Fibroblast of skin of abdomen (primary cell): Measurements from ENCODE around the gene MYO1F.
"Not testable (repeated sequence)": the region's sequence is repeated elsewhere in the genome, so short reads cannot be mapped to it uniquely, and the experiment has no call there.

ENCODE experiments used
- DNase-seq: peaks from one replicate; pipeline ENCODE4 v3.0.0-alpha.2; 2013

MYO1F gene

DNA sequence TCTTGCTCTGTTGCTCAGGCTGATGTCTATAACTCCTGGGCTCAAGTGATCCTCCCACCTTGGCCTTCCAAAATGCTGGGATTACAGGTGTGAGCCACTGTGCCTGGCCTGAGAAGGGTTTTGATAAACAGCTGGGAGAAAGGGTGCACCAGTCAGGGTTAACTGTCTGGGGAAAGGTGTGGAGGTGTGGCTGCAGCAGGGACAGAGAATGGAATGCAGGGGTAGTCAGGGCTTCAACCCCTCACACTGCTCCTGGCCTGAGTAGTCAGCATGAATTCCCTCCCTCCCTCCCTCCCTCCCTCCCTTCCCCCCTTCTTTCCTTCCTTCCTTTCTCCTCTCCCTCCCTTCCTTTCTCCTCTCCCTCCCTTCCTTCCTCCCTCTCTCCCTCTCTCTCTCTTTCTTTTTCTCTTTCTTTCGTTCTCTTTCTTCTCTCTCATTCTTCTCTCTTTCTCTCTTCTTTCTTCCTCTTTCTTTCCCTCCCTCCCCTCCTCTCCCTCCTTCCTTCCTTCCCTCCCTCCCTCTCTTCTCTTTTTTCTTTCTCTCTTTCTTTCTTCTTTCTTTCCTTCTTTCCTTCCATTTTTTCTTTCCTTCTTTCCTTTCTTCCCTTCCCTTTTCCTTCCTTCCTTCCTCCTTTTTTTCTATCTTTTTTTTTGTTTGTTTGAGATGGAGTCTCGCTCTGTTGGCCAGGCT is 16.0 kb downstream of the MYO1F start:
- DNase-seq = no peak

DNA sequence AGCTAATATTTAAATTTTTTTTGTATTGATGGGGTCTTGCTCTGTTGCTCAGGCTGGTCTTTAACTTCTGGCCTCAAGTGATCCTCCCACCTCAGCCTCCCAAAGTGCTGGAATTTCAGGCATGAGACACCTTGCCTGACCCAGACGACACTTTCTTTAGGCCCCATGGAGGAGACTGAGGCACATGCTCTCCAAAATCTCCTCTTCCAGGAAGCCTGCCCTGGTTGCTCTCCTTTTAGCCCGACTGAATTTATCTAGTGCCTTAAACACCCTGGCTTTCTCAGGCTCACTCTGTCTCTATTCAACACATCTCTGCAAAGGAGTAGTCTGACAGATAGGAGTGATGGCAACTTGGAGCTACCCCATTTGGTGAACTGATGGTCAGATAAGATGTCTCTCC is 18.9 kb downstream of the MYO1F start:
- DNase-seq = no peak

DNA sequence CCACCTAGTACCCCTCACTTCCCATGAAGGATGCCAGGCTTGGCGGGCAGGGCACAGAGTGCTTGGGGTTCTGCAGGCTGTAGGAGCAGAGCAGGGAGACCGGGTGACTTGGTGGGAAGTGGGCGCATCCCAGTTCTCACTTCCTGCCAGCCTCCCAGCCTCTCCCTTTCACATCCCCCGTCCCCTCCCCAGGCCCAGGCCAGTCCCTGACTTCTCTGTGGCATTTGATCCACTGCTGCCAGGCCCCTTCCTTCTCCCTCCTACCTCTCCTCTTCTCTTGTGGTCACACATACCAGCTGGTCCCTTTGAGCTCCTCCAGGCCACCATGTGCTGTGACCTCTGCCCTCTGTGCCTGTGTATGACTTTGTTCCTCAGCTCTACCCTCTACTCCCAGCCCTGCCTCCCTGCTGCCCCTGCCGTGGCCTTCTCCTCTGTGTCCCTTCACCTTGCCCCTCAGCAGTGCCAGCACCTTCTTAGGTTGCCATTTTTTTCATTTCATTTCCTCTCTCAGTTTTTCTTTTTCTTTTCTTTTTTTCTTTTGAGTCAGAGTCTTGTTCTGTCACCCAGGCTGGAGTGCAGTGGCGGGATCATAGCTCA is 19.5 kb downstream of the MYO1F start:
- no peak for DNase-seq

DNA sequence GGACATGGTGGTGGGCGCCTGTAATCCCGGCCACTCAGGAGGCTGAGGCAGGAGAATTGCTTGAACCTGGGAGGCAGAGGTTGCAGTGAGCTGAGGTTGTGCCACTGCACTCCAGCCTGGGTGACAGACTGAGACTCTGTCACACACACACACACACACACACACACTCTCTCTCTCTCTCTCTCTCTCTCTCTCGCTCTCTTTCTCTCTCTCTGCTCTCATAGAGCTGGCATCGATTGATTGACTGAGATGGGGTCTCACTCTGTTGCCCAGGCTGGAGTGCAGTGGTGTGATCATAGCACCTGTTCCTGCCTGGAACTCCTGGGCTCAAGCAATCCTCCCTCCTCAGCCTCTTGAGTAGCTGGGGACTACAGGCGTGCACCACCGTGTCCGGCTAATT is 23.5 kb downstream of the MYO1F start:
- DNase-seq = not testable (repeated sequence)

DNA sequence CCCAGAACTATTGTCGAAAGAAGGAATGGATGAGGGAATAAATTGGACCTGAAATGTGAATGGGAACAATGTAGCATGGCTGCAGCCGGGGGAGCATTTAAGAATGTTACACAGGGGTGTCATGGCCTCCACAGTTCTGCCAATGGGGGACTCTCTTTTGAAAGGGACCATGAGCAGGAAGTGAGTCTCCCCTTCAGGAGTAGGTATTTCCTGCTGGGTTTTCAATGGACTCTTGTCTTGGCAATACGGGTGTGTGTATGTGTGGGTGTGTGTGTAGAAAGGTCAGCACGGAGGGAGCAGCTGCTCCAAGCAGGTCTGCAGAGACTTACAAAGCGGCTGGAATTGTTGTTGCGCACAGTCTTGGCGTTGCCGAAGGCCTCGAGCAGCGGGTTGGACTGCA is 24.4 kb downstream of the MYO1F start:
- DNase-seq = peak; percentile 14

DNA sequence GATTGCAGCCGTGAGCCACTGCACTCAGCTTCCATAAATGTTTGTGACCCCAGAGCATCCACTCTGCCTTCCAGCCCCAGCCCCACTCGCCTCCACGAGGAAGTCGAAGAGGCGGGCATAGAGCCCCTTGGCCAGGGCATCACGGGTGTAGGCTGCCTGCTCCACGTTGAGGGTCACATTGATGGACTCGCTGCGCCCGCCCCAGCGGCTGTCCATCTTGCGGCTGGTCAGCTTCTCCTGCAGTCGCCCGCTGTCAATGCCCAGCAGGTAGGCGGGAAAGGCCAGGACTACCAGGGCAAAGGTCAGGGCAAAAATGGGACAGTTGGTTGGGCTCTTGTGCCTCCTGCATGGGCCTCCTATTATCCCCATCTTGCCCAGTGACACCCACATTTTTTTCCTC is 27.2 kb downstream of the MYO1F start:
- no peak for DNase-seq

DNA sequence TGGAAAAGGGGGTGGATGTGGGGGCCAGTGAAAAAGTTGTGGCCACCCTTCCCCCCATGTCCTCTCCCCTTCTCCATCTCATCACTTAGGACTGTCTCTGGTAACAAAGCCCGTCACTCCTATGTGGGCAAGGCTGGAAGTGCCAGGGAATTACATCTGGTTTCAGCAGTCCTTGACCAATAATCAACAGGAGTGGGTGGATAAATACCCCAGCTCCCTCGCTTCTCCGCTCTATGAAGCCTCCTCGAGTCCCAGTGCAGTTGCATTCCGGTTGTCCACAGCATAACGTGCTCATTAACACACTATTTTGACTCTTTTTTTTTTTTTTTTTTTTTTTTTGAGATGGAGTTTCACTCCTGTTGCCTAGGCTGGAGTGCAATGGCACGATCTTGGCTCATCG is 31.5 kb downstream of the MYO1F start:
- DNase-seq = no peak

DNA sequence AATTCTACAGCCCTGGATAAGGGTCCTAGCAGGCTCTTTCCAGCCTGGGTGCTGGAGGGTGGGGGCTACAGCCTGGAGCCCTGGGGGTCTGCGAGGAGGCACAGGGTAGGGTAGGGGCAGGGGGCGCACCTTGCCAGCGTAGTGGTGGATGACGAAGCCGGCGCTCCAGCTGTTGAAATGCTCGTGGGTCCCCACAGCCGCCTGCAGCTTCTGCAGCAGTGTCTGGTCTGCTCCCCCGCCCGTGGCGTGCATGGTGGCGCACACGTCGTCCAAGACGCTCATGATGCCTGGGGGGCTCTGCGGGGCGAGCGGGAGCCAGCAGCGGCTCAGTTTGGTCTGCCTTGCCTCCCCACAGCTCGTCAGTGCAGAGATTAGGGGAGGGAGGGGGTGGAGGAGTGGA is 33.1 kb downstream of the MYO1F start:
- DNase-seq = no peak

DNA sequence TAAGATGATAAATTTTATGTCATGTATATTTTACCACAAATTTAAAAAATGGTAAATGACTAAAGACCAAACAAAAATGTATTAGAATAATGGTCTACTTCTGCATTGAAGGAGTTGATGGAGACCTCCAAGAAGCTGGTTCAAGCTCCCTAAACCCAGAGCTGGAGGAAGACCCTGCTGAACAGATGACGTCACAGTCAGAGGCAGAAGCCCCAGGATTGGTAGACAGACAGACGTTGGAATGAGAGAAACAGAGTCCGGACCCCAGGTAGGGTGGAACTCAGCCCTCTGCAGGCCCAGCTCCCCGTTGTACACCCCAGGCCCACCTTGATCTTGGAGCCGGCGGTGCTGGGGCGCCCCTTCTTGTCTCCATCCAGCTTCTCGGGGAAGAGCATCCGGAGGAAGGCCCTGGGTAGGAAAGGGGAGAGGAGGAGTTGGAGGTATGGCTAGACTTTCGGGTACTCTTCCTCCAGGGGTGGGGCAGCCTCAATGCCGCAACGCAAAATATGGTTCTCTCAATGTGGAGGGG is 37.6 kb downstream of the MYO1F start:
- no peak for DNase-seq

DNA sequence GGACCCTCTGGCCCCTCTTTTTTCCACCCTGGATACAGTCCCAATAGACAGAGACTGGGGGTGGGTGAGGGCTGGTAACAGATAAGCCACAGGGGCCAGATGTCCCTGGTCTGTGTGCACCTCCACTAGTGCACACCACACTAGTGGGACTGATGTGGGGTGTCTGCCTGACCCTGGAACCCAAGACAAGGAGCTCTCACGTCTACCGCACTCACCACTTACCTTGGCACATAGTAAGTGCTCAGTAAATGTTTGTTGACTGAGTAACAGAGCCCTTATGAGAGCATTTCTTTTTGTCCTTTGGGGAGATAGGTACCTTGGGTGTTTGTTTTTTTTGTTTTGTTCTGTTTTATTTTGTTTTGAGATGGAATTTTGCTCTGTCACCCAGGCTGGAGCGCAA is 40.1 kb downstream of the MYO1F start:
- DNase-seq = no peak

DNA sequence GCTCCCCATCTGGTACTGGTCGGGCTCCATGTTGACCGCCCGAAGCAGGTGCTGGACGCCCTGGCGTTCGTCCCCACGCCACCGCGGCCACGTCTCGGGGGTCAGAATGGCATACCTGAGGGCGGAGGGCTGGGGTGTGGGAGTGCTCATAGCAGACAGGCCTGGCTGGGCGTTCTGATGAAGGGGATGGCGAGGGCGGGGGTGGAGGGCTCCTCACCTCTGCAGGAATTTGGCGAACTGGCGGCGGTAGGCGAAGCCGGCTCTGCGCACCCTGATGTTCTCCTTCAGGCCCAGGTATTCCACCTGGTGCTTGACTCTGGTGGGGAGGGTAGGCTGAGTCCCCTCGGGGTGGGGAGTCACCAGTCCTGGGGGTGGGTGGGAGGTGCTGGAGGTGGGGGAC is 41.0 kb downstream of the MYO1F start:
- no peak for DNase-seq

DNA sequence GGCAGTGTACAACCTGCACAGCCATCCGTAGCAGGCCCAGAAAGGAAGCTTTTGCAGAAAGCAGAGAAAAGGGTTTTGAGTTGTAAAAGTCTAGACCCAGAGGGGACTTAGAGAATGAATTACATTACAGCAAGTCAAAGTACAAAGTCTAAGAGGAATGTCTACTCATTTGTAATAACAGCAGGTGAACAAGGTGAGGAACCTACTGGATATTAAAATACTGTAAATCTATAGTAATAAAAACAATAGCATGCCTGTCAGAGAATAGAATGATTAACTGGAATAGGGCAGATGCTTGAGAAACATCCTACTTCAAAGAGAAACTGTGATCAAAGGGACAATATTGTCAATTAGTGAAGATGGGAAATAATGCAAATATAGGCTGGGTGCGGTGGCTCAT is 45.0 kb downstream of the MYO1F start:
- DNase-seq = no peak

DNA sequence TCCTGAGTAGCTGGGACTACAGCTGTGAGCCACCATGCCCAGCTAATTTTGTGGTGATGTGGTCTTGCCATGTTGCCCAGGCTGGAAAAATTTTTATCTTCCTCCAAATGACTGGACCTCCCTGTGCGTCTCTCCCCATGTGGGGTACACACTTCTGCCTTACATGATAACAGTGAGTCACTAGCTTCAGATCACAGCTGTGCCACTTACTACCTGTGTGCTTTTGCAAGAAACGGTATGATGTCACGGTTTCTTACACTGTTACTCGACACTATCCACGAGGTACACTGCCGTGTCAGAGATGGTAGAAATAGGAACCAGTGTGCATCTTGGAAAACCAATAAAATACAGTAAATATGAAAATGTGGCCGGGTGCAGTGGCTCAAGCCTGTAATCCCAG is 45.8 kb downstream of the MYO1F start:
- no peak for DNase-seq

DNA sequence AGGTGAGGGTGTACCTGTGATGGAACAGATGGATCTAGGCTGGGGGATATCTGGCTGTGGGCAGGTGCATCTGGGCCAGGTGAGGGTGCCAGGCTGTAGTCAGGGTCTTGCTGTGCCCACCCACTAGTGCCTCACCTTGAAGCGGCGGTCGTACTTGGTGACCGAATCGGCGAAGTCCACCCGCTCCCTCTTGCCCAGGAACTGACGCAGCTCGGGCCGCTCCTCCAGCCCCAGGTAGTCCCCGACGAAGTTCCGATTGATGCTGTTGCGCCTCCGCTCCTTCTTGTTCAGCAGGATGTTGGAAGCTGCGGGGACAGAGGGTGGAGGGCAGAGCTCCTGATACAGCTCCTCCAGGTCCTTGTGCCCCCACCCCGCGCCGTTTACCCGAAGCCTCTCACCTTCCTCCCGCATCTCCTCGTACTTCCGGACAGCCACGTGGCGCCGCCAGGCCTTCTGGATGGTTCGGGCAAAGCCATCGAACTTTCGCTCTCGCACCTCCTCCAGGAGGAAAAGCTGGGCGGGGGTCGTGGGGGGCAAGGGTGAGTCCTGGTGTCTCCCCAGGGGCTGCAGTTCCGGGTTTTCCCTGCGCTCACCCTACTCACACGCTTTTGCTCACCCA is 47.1 kb downstream of the MYO1F start:
- no peak for DNase-seq

DNA sequence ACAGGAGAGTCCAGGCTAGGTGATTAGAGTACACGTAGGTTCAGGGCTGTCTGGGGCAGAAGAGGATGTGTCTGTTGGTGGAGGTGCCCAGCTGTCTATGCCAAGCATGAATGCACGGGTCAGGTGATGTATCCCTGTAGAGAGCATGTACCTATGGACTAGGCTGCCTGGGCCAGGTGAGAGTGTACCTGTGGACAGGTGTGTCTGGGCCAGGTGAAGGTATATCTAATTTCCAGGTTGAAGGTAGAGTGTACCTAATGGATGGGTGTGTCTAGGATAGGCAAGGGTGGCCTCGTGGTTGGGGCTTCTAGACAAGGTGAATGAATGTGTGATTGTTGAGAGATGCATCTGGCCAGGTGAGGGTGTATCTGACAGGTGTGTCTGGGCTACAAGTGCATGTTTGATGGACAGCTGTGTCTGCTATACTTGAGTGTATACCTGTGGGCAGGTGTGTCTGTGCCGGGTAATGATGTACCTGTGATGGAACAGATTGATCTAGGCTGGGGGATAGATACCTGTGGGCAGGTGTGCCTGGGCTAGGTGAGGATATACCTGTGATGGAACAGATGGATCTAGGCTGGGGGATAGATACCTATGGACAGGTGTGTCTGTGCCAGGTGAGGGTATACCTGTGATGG is 47.8 kb downstream of the MYO1F start:
- DNase-seq = no peak

DNA sequence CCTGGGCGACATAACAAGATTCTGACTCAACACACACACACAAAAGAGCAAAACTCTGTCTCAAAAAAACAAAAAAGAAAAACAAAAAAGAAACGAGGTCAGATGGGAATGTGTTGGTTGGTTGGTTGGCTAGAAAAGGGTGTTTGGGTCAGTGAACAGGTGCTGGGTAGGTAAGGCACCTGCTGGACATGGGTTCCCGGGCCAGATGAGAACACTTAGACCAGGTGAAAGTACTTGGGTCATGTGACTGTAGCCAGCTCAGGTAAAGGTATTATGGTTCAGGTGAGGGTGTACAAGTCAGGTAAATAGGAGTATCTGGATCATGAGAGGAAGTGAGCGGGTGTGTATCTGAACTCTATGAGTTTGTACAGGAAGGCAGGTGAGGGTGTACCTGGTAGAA is 48.7 kb downstream of the MYO1F start:
- no peak for DNase-seq

DNA sequence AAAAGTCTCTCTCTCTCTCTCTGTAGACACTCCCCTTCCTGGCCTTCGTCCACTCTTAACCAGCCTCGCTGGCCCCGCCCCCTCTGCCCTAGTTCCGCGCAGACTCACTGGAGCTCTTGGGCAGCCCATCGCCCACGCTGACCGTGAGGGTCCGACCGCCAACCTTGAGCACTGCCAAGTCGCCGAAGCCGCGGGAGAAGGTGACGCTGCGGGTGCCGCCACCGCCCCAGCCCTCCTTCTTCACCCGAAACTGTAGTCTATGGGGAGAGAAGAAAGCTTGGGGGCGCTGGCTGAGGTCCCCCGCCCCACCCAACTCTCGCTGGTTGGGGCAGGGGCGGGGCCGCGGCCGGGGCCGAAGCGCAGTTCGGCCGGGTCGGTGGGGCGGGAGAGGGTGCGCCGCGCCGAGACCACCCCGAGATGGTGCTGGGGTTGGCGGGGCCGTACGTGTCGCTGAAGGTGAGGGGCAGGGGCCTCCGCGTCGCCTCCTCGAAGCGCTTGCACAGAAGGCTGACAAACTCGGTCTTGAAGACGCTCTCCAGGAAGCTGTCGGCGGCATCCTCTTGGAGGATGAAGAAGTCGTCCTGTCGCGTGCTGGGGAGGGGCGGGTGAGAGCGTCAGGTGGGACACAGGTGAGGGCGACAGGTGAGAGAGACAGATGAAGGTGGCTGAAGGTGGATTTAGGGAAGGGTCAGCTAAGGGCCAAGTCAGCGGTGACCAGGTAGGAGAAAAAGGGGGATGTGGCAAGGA is 50.7 kb downstream of the MYO1F start:
- peak; percentile 92 for DNase-seq

DNA sequence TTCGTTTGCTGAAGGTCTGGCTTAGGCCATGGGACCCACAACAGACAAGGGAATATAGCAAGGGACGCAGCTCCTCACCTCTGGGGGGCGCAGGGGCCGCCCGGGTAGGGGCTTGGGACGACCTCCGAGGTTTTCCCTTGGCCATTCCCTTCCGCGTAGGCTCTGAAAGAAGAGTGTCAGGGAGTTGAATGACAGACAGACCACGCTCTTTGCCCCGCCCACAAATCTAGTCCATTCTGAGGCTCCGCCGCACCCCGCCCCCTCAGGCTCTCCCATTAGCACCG is 51.9 kb downstream of the MYO1F start:
- DNase-seq = no peak

DNA sequence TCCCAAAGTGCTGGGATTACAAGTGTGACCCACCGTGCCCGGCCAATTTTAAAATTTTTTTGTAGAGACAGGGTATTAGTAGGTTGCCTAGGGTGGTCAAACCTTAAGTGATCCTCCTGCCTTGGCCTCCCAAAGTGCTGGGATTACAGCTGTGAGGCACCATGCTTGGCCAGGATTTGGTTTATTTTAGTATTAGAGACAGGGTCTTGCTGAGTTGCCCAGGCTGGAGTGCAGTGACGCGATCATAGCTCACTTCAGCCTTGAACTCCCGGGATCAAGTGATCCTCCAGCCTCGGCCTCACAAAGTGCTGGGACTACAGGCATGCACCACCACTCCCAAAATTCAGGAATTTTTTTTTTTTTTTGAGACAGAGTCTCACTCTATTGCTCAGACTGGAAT is 57.9 kb downstream of the MYO1F start:
- DNase-seq = no peak

DNA sequence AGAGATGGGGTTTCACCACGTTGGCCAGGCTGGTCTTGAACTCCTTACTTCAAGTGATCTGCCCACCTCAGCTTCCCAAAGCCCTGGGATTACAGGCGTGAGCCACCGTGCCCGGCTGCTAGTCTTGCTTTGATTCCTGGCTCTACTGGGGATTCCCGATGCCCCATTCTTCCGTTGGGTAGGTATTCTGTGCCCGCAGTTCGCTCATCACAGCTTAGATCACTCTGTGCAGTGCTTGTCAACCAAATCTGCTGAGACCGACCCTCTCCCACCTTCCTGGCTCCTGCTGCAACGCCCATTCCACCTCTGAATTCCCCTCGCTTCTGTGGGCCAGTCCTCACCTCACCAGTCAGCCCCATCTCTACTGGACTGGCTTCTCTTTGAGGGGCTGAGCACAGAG is 58.7 kb downstream of the MYO1F start:
- no peak for DNase-seq

DNA sequence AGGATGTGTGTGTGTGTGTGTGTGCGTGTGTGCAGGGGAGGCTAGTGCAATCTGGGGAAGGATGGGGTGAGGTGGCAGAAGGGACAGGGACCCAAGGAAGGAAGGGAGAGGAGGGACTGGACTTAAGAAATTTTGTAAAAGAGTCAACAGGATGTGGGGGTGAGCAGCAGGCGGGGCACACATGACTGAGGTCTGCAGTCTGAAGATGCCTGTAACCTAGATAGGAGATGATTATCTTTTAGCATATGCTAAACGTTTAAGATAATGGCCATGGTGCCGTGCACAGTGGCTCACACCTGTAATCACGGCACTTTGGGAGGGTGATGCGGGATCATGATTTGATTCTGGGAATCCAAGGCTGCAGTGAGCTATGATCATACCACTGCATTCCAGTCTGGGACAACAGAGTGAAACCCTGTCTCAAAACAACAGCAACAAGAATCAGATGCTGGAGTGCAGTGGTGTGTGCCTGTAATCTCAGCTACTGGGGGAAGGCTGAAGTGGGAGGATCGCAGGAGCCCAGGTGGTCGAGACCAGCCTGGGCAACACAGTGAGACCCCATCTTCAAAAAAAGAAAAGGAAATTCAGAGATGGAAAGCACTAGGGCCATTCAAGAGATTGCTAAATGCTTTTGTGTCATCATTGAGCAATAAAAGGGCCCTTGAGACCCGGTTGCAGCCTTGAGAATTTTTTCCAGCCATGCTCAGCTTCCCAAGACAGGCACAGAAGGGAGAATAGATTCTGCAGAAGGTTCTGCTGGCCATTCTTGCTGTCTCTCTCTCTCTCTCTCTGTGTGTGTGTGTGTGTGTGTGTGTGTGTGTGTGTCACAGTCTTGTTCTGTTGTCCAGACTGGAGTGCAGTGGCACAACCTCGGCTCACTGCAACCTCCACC is 59.4 kb downstream of the MYO1F start:
- DNase-seq = peak; percentile 29

DNA sequence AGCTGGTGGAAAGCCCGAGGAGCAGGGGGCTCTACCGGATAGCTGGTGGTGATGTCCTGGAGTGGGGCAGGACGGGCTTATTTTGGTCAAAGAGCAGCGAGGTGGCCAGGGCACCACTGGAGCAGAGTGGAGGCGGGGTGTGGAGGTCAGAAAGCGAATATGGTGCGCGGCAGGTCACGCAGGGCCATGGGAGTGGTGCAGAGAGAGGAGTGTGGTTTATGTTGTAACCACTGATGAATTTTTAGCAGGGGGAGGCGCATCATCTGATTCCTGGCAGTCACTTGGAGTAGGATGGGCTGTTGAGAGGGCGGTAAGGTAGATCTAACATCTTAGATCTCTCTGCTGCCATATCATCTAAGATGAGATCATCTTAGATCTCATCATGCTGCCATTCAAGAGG is 61.9 kb downstream of the MYO1F start:
- no peak for DNase-seq
